Activated CD8-positive, alpha-beta memory T cell treated with anti-CD3 and anti-CD28 coated beads for 1 hour (primary cell): ENCODE results near the gene C10orf62.
"Not testable (repeated sequence)": the region's sequence is repeated elsewhere in the genome, so short reads cannot be mapped to it uniquely, and the experiment has no call there.

Experiments
- DNase-seq, 2 donors: peaks; one replicate each; pipeline ENCODE4 v3.0.0-alpha.2; 2020; ENCODE audit warnings: low read depth in 1 of 2; ENCODE audit errors: extremely low read depth in 1 of 2

C10orf62 gene

DNA sequence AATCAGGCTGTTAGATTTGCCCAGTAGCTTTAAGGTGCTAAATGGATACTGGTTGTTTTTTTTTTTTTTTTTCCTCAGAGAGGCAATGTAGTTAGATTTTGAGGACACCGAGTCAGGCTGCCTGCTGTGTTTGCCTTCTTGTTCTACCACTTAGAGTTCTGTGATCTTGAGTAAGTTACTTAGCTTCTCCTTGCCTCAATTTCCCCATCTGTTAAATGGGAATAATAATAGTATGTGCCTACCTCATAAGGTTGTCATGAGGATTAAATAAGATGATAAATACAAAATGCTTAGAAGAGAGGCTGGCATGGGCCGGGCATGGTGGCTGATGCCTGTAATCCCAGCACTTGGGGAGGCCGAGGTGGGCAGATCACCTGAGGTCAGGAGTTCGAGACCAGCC is 29.2 kb downstream of the C10orf62 start:
- DNase-seq, result no peak

DNA sequence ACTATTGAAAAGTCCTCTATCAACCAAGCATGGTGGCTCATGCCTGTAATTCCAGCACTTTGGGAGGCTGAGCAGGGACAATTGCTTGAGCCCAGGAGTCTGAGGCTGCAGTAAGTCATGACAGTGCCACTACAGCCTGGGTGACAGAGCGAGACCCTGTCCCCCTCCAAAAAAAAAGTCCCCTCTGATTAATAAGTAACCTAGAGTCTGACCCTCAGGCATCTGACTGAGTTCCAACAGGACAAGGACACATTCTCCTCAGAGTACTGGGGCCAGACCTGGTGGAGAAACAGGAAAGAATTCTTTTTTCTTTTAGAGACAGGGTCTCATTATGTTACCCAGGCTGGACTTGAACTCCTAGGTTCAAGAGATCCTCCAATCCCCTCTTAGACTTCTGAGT is 33.8 kb downstream of the C10orf62 start:
- no peak for DNase-seq

DNA sequence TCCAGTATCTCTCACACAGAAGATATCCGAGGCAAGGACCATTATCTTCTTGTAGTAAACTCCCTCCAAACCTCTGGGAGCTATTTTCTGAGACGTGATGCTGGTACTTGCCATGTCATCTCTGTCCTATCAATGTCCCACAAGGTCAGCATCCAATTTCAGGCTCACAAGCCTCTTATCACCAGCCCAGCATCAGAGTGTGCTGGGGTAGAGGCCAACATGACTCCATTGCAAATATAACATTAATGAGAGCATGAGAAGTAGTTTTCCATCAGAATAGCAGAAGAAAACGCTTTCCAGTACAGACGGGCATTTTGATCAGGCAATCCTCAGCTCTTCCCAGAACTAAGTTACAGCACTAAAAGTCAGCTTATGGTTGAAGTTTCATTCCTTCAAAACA is 38.2 kb downstream of the C10orf62 start:
- no peak for DNase-seq

DNA sequence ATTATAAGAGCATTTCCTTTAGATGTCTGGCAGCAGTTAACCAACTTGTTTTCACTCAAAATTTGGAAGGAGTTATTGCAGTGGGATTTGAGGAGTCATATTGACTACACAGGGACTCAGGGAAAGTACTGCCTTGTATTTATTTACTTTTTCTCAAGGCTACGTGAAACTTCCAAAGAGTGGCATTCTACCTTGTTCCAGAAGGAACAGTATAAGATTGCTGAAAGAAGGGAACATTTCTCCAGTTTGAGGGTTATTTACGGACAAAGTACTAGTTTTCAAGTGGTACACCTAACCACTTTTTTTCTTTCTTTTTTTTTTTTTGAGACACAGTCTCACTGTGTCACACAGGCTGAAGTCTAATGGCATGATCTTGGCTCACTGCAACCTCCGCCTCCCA is 38.7 kb downstream of the C10orf62 start:
- no peak for DNase-seq

DNA sequence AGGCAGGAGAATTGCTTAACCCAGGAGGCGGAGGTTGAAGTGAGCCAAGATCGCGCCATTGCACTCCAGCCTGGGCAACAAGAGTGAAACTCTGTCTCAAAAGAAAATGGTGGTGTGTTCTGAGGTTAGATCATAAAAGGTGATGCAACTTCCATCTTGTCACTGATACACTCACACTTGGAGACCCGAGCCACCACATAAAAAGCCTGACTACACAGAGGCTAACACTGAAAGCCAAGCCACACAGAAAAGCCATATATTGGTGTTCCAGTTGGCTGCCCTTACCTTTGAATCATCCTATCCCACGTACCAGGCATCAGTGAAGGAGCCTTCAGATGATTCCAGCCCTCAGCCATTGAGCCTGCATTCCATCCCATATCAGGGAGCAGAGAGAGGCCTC is 39.8 kb downstream of the C10orf62 start:
- DNase-seq, result no peak

DNA sequence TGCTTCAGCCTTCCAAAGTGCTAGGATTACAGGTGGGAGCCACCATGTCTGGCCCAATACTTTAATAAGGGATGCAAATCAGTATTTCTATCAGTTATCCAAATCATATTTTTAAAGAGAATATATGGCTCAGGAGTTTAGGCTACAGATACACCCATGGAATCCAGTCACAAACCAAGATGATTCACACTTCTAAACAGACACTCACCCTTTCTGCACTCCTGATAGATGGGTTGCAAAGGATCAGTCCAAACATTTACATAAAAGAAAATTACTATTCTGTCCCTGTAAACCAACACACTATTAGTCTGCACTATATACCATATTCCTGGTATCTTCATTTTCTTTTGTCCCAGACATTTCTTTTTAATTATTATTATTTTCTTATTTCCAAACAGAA is 41.6 kb downstream of the C10orf62 start:
- DNase-seq, result no peak

DNA sequence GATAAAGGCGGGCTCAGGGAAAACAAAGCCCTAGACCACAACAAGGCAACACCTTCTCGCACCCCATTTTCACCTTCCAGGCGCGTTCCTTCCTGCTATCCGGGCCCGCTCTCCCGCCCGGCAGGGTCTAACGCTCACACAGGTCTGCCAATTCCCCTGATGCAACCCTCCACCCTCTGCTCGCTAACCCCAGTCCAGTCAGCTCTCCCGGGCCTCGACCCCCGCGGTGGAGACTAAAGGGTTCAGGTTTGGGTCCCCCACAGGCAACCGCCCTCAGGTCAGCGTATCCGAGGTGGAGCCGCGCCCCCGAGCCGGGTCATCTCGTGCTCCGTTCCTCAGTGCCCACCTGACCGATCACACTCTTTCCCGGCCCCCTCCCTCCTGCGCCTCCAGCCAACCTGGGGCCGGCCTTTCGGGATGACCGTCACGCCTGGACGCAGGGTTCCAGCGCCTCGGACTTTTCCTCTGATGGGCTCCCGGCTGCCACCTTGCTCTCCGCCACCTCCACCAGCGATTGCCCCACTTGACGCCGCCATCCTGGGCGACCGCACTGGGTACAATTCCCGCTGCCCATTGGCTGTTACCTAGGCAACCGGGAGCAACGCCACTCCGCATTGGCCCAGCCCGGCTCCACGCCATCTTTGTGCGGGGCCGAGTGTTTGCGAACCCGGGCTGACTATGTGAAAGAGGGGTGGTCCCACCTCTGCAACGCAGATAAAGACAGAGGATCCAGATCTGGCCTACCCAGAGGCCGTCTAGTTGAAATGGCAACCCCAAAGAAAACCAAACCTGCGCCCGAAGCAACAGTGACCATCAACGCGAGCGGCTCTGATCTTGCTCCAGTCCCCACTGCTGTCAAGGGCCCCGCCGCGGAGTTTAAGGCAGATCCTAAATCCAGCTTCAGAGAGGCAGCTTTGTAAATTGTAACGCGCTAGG is 43.7 kb downstream of the C10orf62 start, which contains the start of gene MORN4:
Gene MORN4, minus strand, starts transcription at position 552 of the 936 bp plus-strand sequence. CDS start 13,847 bp downstream, outside the sequence.
- DNase-seq, result peak; percentile 79 to 81

DNA sequence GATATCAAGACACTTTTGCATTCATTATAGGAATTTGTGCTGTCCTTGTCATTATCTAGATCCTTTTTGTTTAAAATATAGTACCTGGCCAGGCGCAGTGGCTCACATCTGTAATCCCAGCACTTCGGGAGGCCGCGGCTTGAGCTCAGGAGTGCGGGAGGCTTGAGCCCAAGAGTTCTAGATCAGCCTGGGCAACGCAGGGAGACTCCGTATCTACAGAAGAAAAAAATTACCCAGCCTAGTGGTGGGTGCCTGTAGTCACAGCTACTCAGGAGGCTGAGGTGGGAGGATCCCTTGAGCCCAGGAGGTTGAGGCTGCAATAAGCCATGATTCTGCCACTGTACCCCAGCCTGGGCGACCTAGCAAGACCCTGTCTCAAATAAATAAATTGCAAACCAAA is 44.4 kb downstream of the C10orf62 start:
- DNase-seq, result no peak

DNA sequence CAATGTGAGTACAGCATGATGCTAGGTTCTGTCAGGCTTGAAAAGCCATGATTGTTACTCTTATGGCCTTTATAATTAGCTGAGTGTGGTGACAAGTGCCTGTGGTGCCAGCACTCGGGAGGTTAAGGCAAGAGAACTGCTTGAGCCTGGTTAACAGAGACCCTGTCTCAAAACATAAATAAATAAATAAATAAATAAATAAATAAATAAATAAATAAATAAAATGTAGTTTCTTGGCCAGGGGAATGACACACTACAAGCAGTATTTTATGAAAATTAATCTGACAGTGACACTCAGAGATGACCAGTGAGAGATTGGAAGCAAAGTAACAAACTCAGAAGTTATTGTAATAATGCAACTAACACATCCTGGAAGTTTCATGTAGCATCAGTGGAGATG is 46.1 kb downstream of the C10orf62 start:
- no peak for DNase-seq

DNA sequence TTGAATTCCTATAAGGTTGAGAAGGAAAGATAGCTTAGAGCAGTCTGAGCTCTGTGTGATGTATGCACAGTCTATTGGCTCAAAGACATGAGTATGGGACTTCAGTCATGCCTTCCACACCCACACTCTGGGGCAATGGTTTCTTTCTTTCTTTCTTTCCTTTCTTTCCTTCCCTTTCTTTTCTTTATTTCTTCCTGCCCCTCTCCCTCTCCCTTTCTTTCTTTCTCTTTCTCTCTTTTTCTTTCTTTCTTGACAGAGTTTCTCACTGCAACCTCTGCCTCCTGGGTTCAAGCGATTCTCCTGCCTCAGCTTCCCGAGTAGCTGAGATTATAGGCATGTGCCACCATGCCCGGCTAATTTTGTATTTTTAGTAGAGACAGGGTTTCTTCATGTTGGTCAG is 49.6 kb downstream of the C10orf62 start:
- DNase-seq, result not testable (repeated sequence)

DNA sequence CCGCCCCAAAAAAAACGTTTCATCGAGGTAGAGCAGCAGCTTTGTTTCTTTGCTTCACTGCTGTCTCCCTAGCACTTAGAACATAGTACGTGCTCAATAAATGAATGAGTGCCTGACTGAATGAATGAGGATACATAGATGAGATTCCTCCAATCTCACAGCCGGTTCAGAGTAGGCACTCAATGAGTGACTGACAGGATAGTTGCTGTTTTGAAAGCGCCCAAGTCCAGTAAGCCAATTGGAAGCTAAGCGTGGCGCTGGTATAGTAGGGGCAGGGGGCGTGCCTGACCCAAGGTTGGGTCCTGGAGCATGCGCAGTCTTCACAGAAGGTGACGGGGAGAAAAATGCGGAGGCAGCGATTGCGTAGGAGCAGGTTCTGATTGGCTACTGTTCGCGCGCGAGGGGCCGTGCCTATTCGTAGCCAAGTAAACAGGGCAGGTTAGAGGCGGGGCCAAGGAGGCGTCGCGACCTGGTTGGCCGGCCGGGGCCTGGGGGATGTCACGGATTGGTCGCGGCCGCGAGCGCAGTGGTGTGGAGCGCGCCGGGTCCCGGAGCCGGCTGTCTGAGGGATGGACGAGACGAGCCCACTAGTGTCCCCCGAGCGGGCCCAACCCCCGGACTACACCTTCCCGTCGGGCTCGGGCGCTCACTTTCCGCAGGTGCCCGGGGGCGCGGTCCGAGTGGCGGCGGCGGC is 50.8 kb downstream of the C10orf62 start, which contains the start of gene PI4K2A:
Gene PI4K2A, plus strand, starts transcription at position 498 of the 694 bp plus-strand sequence. Its CDS starts 72 bp downstream, at position 570.
- DNase-seq, result peak; percentile 96 to 98
